Measurements from ENCODE around the gene ABLIM1.

The ABLIM1 gene

DNA sequence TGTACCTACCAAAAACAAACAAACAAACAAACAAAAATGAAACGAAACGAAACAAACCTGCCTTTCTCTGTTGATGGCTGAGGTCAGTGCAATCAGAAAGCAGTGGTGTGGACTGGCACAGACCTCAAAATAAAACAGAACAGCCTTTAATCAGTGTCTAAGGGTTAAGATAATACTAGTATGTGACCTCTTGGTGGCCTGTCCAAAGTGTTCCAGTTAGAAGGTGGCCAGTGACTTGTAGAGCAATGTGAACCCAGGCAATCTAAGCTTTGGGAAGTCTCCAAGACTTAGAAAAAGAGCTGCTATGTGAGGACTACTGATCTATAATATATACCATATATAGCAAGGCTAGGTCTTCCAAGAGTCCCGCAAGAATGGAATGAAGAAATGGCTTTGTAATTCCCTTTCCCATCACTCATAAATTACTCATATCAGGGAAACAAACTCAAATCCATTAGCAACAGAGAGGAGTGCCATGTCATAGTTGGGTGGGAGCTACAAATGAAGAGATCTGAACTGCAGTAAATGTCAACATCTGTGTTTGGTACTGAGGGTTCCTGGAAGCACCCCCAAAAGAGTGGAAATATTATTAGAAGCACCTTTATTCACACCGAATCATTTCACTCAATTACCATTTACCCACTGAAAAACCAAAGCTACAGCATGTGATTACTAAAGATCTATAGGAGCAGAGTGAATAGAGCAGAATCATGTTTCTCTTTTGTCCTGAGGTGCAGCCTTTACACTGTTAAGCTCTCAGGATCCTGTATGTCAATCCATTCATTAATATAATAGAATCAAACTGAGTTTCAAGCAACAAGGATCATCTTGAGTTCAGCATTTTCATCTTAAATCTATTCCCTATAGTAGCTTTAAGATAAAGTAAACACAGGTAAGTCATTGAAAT is 28.0 kb downstream of the ABLIM1 start:
- TF ChIP-seq TAF1 (IDR thresholded peaks at IDR 0.05; ENCODE audit: low read depth, low read length) (no peak), SPI1 (IDR thresholded peaks at IDR 0.05; ENCODE audit: low read depth, low read length) (no peak), POLR2AphosphoS5 (IDR thresholded peaks at IDR 0.05; ENCODE audit: low read depth, low read length) (no peak), PAX5 (IDR thresholded peaks at IDR 0.05; ENCODE audit: insufficient read depth, low read length, severe bottlenecking) (no peak), POLR2A (IDR thresholded peaks at IDR 0.05; ENCODE audit: low read depth, low read length) (no peak), POU2F2 (IDR thresholded peaks at IDR 0.05; ENCODE audit: low read depth, low read length) (no peak)
- no peak for FAIRE-seq

GRCh38 chr10:114629083-114629823 is 28.8 kb downstream of the ABLIM1 start:
- FAIRE-seq, result no peak
- no peak for DNase-seq (ENCODE audit: insufficient read length, low spot score)
- TF ChIP-seq POLR2A (IDR thresholded peaks at IDR 0.05; ENCODE audit: low read depth, low read length), result no peak
- TF ChIP-seq PAX5 (IDR thresholded peaks at IDR 0.05; ENCODE audit: insufficient read depth, low read length, severe bottlenecking), result no peak
- no peak for TF ChIP-seq SPI1 (IDR thresholded peaks at IDR 0.05; ENCODE audit: low read depth, low read length)
- no peak for TF ChIP-seq POLR2AphosphoS5 (IDR thresholded peaks at IDR 0.05; ENCODE audit: low read depth, low read length)
- TF ChIP-seq POU2F2 (IDR thresholded peaks at IDR 0.05; ENCODE audit: low read depth, low read length), result no peak
- TF ChIP-seq TAF1 (IDR thresholded peaks at IDR 0.05; ENCODE audit: low read depth, low read length), result no peak

More for the DNA sequence above, 28.0 kb downstream of the ABLIM1 start:
- DNase-seq (ENCODE audit: insufficient read length, low spot score), result no peak

GRCh38 chr10:114628106-114628505 is 30.0 kb downstream of the ABLIM1 start:
- FAIRE-seq (no peak), DNase-seq (ENCODE audit: insufficient read length, low spot score) (no peak)
- TF ChIP-seq POU2F2 (IDR thresholded peaks at IDR 0.05; ENCODE audit: low read depth, low read length) (no peak), TAF1 (IDR thresholded peaks at IDR 0.05; ENCODE audit: low read depth, low read length) (no peak), POLR2AphosphoS5 (IDR thresholded peaks at IDR 0.05; ENCODE audit: low read depth, low read length) (no peak), POLR2A (IDR thresholded peaks at IDR 0.05; ENCODE audit: low read depth, low read length) (no peak), PAX5 (IDR thresholded peaks at IDR 0.05; ENCODE audit: insufficient read depth, low read length, severe bottlenecking) (no peak), SPI1 (IDR thresholded peaks at IDR 0.05; ENCODE audit: low read depth, low read length) (no peak)

DNA sequence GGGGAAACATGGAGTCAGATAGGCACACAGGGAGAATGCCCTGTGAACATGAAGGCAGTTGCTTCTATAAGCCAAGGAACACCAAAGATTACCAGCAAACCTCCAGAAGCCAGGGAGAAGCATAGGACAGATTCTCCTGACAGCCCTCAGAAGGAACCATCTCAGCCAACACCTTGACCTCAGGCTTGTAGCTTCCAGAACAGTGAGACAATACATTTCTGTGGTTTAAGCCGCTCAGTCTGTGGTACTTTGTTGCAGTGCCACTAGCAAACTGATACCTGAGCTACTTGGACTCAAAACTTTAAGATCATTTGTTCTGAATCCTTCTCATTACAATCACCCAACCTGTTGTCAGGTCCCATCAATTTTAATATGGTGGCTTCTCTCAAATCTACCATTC is 31.2 kb downstream of the ABLIM1 start:
- no peak for TF ChIP-seq PAX5 (IDR thresholded peaks at IDR 0.05; ENCODE audit: insufficient read depth, low read length, severe bottlenecking)
- no peak for TF ChIP-seq POLR2A (IDR thresholded peaks at IDR 0.05; ENCODE audit: low read depth, low read length)
- TF ChIP-seq TAF1 (IDR thresholded peaks at IDR 0.05; ENCODE audit: low read depth, low read length), result no peak
- no peak for TF ChIP-seq POU2F2 (IDR thresholded peaks at IDR 0.05; ENCODE audit: low read depth, low read length)
- TF ChIP-seq POLR2AphosphoS5 (IDR thresholded peaks at IDR 0.05; ENCODE audit: low read depth, low read length), result no peak
- no peak for TF ChIP-seq SPI1 (IDR thresholded peaks at IDR 0.05; ENCODE audit: low read depth, low read length)
- DNase-seq (ENCODE audit: insufficient read length, low spot score) (no peak), FAIRE-seq (no peak)

DNA sequence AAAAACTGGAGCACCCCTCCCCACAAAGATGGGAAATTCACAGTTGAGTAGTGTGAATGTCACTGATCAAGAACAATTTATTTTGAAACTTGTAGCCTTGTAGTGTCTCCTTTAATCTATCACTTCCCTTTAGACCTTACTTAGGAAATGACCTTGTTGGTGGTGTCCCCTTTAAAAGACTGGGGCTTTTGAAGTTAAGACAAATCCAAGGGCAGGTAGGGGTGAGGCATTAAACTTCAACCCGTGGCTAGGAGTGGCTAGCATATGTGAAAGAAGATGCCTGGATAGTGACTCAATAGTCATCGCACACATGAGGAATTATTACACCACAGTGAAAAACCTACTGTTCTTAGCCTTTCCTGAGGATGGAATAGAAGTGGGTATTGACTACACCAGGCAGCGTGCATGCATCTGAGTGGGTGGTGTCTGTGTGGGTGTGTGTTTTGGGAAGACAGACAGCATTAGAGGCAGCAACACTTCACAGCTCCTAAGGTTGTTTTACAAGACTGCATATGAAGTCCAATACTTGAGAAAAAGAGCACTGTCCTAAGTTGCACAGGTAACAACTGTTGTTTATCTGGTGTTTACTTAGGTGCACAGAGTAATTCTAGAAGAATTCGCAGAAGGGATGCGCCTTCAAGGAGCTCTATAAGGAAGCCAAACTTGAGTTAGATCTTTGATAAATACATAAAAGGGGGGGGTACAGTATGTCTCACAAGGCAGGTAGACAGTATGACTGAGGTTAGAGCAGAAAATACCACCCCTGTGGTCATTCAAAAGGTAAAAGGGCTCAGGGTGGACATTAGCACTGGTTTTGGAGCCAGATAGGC is 32.9 kb downstream of the ABLIM1 start:
- TF ChIP-seq POLR2AphosphoS5 (IDR thresholded peaks at IDR 0.05; ENCODE audit: low read depth, low read length) (no peak), POLR2A (IDR thresholded peaks at IDR 0.05; ENCODE audit: low read depth, low read length) (no peak), POU2F2 (IDR thresholded peaks at IDR 0.05; ENCODE audit: low read depth, low read length) (no peak), TAF1 (IDR thresholded peaks at IDR 0.05; ENCODE audit: low read depth, low read length) (no peak), PAX5 (IDR thresholded peaks at IDR 0.05; ENCODE audit: insufficient read depth, low read length, severe bottlenecking) (no peak), SPI1 (IDR thresholded peaks at IDR 0.05; ENCODE audit: low read depth, low read length) (no peak)
- FAIRE-seq (no peak), DNase-seq (ENCODE audit: insufficient read length, low spot score) (no peak)

DNA sequence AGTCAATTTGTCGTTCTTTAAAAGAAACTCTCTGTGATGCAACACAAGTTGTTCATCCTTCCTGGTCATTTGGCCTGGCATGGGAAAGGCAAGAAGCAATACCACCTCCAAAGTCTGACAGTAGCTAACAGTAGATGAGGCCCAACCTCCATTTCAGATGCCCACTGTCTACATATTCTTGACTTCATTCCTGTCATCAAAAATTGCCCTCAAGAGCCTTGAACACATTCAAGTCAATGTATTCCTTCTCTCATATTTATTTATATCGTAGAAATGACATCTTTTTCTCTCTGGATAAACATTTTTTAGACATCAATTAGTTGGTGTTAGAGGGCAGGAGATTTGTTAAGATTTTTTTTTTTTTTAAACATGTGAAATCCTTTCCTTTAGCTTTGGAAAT is 33.7 kb downstream of the ABLIM1 start:
- FAIRE-seq, result no peak
- TF ChIP-seq TAF1 (IDR thresholded peaks at IDR 0.05; ENCODE audit: low read depth, low read length) (no peak), PAX5 (IDR thresholded peaks at IDR 0.05; ENCODE audit: insufficient read depth, low read length, severe bottlenecking) (no peak)
- DNase-seq (ENCODE audit: insufficient read length, low spot score), result no peak

GRCh38 chr10:114623661-114624294 is 34.3 kb downstream of the ABLIM1 start:
- no peak for TF ChIP-seq POU2F2 (IDR thresholded peaks at IDR 0.05; ENCODE audit: low read depth, low read length)
- no peak for TF ChIP-seq PAX5 (IDR thresholded peaks at IDR 0.05; ENCODE audit: insufficient read depth, low read length, severe bottlenecking)
- no peak for TF ChIP-seq POLR2AphosphoS5 (IDR thresholded peaks at IDR 0.05; ENCODE audit: low read depth, low read length)
- TF ChIP-seq TAF1 (IDR thresholded peaks at IDR 0.05; ENCODE audit: low read depth, low read length), result no peak
- TF ChIP-seq POLR2A (IDR thresholded peaks at IDR 0.05; ENCODE audit: low read depth, low read length), result no peak
- no peak for TF ChIP-seq SPI1 (IDR thresholded peaks at IDR 0.05; ENCODE audit: low read depth, low read length)
- DNase-seq (ENCODE audit: insufficient read length, low spot score) (no peak), FAIRE-seq (no peak)

- no peak for FAIRE-seq
These were observed 34.9 kb downstream of the ABLIM1 start for GRCh38 chr10:114623155-114623554.

More at GRCh38 chr10:114623155-114623554, 34.9 kb downstream of the ABLIM1 start:
- TF ChIP-seq POLR2AphosphoS5 (IDR thresholded peaks at IDR 0.05; ENCODE audit: low read depth, low read length), result no peak
- no peak for TF ChIP-seq POLR2A (IDR thresholded peaks at IDR 0.05; ENCODE audit: low read depth, low read length)
- TF ChIP-seq PAX5 (IDR thresholded peaks at IDR 0.05; ENCODE audit: insufficient read depth, low read length, severe bottlenecking), result no peak
- no peak for TF ChIP-seq TAF1 (IDR thresholded peaks at IDR 0.05; ENCODE audit: low read depth, low read length)
- no peak for TF ChIP-seq POU2F2 (IDR thresholded peaks at IDR 0.05; ENCODE audit: low read depth, low read length)
- TF ChIP-seq SPI1 (IDR thresholded peaks at IDR 0.05; ENCODE audit: low read depth, low read length), result no peak
- DNase-seq (ENCODE audit: insufficient read length, low spot score), result no peak

Data from GM12891 (cell line).